Right ventricle myocardium inferior (tissue), 1 donor: Measurements from ENCODE around the gene S1PR3. TPM values are rescaled to one million over a fixed set of nuclear protein-coding genes. Genes with fewer than 3 reads are reported as not detected.

Experiments
- ATAC-seq: fragments of 200-7000 bp; cut with Tn5 transposase; one replicate; pipeline ENCODE4 v1.9.1; 2020; ENCODE audit warnings: mild to moderate bottlenecking, moderate library complexity
- DNase-seq: peaks from one replicate; pipeline ENCODE4 v3.0.0; 2021; ENCODE audit errors: missing footprints
- intact Hi-C: fragments of 100-400 bp; cut with DNase I; formaldehyde crosslinking; loops from one replicate; pipeline ENCODE4 v1.11.0; 2022
- total RNA-seq: library from RNA; stranded (reverse); fragmentation: NEBNext Ultra II Directional; extraction: Animal tissue kit (Norgen Biotek cat#: 25700); gene quantifications from one replicate; pipeline ENCODE4 v1.2.1, GENCODE V29; 2021
- donor health status: DM: no; HTN: yes; CAD: no; lungs with severe emphysema.

S1PR3 gene
- total RNA-seq, 1 donor from 2014 or later: 27.5 TPM

DNA sequence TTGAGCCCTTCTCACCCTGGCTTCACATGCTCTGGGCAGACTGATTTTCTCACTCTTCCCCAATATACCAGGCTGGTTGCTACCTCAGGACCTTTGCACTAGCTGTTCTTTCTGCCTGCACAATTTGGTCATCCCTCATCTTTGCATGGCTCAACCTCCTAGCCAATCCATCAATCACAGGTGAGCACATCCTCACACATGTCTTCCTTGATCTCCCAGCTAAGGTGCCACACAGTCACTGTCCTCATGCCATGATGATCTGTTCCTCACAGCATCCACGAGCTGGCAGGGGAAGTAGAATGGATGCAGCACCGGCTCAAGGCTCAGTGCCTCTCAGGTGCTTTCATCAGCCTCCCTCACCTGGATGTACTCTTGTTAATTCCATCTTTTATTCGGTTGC is 30.6 kb upstream of the S1PR3 start:
- intact Hi-C loops: no loop called here

DNA sequence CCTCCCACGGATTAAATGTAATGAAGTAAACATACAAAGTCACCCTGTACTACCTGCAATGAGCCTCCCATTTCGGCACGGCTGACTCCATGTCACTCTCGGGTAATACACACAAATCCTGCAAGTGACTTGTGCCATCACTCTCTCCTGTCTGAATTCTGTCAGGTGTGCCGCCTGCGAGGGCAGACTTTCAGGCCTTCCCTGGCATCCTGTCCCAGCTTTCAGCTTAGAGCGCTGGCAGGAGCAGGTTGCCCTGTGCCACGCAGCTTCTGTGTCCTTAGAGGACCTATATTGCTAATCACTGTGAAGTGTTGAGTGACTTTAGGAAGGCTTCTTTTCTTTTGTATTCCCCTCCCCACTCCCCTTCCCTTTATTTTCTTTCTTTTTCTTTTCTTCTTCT is 25.8 kb upstream of the S1PR3 start:
- peak; percentile 89 for ATAC-seq
- no peak for DNase-seq
- intact Hi-C loops: no loop called here

More for the DNA sequence above, 30.6 kb upstream of the S1PR3 start:
- no peak for DNase-seq
- ATAC-seq: no peak

DNA sequence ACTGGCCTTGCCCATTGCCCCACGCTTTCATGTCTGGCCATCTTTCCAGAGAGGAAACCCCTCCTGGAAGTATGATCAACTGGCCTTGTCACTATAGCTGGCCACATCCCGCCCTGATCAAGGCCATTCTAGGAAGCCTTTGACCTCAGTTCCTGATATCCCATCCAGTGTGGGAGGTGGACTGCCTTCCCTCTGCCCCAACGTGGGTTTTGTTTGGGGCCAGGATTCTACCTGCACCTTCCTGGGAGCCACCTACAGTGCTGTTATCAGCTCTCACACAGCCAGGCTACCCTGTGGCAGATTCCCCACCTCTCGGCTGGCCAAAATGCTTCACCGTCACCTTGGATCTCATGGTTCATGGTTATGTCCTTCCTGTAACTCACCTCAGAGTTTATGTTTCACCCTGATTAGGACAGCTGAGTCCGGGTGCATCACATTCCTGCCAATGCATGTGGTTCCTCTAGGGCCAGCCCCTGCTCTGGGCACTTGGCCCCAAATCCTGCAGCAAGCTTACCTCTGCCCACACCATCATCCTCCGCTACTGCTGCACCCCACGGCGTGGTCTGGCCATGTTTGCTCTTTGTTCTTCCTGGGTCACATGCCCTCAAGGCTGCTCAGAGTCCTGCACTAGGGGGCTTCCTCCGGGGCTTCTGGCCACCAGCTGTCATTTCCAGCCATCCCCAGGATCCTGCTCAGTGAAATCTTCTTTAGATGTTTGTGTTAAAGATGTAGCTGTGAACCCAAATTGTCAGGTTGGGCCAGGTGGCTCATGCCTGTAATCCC is 24.2 kb upstream of the S1PR3 start:
- intact Hi-C loops: no loop called here
- DNase-seq (no peak), ATAC-seq (no peak)

DNA sequence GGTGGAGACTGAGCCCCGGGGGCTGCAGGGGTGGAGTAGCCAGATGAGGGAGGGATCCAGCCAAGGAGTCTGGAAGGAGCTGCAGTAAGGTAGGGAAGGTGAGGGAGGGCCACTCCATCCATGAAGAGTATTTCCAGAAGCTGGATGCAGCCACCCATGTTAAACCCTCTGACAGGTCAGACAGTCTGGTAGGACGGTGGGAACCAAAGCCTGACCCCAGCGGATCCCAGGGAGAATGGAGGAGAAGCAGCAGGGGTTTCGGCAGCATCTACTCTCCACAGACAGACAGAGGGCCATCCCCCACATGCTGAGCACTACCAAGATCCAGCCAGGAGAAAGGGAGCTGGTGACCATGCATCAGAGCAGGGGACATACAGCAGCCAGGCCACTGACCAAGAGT is 22.5 kb upstream of the S1PR3 start:
- ATAC-seq (no peak), DNase-seq (no peak)
- intact Hi-C loops: no loop called here

DNA sequence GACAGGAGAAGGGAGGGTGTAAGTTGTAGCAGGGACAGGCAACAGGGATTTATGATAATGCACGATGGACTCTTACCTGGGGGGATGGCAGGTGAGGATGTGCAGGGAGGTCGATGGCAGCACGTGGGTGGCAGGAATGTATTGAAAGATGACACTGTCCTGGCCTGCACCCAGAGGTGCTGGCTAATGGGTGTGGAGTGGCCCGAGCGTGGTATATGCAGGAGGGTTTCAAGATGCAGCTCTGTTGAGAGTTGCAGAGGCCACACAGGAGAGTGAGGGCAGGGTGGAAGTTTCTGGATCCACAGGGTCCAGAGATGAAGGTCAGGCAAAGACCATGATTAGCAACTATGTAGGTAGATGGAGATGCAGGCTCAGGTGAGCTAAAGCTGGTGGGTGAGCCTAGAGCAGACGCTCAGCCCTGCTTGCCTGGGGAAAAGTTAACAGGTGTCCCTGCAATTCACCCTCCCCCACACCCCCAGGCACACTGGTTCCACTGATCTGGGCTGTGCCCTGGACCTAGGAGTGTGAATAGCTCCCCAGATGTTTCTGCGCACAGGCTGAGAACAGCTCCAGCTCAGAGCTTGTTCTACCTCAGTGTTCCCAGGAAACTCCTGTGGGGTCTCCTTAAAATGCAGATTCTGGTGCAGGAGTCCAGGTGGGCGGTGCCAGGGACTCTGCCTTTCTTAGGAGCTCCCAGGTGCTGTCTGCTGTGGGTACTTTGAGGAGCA is 21.5 kb upstream of the S1PR3 start:
- intact Hi-C loops: no loop called here
- no peak for ATAC-seq
- no peak for DNase-seq

DNA sequence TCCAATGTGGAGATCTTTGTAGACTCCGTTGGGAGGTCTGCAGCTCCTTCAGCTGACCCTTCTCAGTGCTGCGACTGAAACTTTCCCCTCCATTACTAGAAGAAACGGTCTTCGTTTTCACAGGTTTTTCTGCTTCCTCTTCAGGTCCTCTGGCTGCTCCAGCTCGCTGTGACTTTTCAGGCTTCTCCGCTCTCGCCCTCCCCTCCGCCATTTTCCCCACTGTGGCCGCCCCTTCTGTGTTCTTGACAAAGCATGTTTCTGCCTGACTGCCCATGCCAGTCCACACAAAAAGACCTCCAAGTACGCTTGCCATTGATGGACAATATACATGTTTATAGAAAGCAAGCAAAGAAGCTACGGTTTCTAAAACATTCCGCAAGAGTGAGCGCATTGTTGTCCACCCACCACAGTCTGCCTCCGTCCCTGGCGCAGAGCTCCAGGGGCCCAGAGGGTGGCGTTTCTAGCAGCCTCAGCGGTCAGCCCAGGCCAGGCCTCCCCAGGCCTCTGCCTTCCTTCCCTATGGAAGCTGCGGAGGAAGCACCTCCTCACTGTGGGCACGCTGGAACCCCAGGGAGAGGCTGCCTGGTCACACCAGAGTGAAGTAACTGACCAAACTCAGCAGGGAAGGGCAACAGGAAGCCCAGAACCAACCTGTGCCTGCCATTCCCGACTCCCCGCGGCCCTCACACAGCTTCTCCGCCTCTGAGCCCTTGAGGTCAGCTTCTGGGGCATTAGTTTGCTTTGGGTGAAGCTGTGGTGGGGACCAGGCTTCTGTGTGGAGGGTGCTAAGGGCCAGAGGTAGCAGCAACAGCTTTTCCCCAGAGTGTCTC is 19.9 kb upstream of the S1PR3 start:
- ATAC-seq: no peak
- DNase-seq: no peak
- intact Hi-C loops: no loop called here

DNA sequence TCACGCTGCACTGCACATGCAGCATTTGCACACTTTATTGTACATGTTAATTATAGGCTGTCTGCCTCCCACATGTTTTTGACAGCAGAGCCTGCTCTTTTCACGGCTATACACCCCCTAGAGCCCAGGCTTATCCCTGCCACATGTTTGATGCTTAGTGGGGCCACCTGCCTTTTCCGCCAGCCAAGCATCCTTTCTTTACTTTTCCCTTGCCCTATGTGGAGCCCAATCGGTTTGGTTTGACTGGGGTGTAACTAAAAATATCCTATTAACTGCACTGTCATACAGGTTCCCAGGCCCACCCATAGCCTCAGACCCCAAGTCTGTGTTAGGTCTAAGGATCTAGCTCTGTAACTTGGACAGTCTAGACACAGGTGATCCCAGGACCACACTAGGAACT is 18.9 kb upstream of the S1PR3 start:
- intact Hi-C loops: no loop called here
- ATAC-seq (no peak), DNase-seq (no peak)

DNA sequence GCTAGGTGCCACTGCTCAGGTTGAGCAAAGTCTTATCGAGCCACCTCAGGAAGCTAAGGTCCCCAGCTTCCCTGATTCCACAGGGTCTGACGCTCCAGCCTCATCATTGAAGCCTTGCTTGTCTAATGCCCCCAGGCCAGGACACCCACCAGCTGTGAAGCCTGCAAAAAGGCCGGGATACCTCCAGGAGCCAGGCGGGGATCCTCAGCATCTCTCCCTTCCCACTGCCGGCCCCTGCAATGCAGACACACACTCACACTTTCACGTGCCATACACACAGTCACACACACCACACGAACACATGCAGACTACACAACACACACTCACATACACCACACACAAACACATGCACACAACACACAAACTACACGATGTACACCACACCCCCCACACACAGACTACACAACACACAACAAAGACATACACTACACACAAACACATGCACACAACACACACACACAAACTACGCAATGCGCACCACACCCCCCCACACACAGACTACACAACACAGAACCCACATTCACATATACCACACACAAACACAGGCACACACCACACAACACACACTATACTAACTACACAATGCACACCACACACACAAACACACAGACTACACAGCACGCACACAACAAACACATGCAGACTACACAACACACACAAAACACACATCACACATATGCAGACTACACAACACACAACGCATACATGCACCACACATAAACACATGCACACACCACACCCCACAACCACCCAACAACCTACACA is 17.8 kb upstream of the S1PR3 start:
- intact Hi-C loops: no loop called here
- ATAC-seq (no peak), DNase-seq (no peak)

DNA sequence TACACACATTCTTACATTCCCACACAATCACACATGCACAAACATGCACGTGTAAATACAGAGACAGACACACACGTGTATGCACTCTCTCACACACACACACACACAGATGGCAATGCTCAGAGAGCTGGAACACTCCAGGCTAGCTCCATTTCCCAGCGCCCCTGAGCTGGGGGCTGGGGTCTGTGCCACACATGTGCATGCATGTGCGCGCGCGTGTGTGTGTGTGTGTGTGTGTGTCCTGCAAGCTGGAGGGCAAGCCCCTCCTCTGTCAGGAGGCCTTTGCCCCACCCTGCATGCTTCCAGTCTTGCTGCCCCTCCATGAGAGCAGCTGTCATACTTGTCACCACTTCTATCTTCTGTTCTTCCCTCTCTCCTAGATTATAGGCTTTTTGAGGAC is 16.6 kb upstream of the S1PR3 start:
- DNase-seq (no peak), ATAC-seq (no peak)
- intact Hi-C loops: no loop called here

DNA sequence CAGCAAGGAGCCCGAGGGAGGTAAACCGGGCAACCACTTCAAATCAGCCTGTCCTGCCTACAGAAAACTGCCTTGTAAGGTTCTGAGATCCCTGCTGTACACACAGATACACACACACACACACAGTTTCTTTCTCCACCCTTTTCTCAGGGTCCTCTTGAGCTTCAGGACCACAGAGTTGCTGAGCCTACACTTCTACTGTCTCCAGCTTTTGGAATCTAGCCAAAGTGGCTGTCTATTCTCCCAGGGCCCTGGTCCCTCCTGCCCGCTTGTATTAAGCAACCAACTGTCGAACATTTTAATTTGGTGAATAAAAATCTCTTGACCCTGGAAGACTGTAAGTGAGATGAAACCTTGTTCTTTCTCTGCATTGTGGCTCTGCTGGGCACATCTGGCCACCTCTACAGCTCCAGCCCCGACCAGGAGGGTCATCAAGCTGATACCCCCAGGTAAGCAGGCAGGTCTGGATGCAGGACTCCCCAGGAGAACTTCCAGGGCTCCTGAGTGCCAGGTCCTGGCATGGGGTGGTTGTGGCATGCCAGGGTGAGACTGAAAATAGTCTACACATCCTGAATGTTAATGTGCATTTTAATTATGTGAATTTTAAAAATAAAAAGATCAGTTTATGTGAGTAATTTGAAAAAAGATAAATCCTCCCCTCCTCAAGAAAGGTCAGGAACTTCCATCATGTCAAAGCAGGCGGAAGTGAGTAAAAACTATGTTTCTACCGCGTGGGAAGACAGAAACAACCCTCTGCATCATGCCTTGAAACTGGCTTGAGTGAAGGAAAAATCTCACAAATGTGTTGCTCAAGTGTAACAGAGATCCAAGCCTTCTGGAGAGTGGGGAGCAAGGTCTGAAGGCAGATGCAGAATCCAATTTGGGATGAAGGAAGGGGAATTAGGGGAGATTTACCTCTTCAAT is 15.0 kb upstream of the S1PR3 start:
- DNase-seq: no peak
- no peak for ATAC-seq

DNA sequence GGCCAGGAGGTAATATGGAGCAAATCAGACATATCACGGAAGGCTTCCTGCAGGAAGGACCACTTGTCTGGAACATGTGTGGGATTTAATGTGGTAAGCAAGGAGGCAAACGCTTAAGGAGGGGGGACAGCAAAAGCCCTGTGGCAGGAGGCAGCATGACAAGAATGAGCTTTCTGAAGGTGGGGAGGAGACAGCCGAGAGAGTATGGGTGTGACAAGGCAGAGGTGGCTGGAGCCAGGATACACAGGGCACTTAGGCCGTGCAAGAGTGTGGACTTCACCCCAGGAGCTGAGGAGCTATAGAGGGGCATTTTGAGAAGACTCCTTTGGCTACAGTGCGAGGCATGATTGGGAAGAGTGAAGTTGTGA is 14.4 kb upstream of the S1PR3 start:
- DNase-seq (no peak), ATAC-seq (no peak)
- intact Hi-C loops: no loop called here

More for the DNA sequence above, 15.0 kb upstream of the S1PR3 start:
- intact Hi-C loops: no loop called here

DNA sequence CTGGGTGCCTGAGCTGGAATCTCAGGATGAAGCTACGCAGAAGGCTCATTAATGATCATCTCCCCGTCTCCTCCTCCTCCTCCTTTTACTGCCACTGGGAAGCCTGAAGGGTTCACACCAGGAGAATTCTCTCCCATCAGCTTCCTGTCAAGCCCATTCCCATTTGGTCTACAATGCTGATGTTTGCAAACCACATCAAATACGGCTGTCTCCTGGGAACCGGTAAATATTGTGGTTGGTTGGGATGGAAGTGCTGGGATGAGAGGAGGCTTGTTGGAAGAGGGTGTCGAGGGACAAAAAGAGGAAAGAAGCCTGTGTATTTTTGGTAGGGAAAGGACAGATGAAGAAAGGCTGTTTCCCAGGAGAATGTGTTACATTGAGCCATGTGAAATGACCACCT is 13.2 kb upstream of the S1PR3 start:
- ATAC-seq: peak; percentile 75
- no peak for DNase-seq
- intact Hi-C loops: no loop called here

DNA sequence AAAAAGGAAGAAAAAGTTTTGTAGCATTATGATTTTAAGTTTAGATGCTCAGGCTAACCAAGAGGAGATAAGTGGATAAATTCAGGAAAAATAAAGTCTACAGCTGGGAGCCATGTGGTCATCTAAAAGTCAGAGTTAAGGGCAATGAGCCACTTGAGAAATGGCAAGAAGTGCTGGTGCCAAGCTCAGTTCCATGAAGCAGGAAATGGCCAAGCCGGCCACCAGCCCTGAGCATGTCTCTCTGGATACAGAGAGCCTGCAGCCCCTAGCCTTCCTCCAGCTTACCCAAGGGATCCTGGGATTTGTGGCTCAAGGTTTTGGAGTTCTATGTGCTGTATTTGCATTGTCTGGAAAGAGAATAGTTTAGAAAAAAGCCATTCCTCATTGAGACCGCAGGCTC is 12.2 kb upstream of the S1PR3 start:
- DNase-seq (no peak), ATAC-seq (peak; percentile 53)
- intact Hi-C loops: no loop called here

DNA sequence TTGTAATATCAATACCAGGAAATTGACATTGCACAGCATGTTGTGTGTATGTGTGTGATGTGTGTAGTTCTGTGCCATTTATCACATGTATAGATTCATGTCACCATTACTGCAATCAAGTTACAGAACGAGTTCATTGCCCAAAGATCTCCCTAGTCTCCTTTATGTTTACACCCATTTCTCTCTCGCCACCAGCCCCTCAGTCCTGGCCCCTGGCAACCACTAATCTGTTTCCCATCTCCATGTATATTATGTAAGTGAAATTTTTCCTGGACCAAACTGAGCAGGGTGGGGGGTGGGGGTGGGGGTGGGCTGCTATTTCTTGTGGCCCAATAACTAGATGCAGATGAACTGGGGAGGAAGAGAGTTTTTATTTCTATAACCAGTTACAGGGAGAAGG is 11.5 kb upstream of the S1PR3 start:
- intact Hi-C loops: no loop called here
- DNase-seq: no peak
- ATAC-seq: no peak

DNA sequence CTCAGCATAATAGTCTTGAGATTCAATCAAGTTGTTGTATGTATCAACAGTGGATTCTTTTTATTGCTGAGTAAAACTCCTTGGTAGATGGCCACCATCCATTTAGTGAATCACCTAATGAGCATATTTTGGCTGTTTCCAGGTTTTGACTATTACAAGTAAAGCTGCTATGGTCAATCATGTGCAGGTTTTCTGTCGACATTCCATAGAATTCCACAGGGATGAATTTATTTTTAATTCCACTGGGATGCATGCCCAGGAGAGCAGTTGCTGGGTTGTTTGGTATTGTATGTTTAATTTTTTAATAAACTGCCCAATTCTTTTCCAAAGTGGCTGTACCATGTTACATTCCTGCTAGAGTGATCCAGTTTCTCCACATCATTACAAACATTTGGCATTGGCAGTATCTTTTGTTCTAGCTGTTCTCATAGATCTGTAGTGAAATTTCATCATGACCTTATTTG is 10.5 kb upstream of the S1PR3 start:
- intact Hi-C loops: no loop called here
- ATAC-seq (no peak), DNase-seq (no peak)

DNA sequence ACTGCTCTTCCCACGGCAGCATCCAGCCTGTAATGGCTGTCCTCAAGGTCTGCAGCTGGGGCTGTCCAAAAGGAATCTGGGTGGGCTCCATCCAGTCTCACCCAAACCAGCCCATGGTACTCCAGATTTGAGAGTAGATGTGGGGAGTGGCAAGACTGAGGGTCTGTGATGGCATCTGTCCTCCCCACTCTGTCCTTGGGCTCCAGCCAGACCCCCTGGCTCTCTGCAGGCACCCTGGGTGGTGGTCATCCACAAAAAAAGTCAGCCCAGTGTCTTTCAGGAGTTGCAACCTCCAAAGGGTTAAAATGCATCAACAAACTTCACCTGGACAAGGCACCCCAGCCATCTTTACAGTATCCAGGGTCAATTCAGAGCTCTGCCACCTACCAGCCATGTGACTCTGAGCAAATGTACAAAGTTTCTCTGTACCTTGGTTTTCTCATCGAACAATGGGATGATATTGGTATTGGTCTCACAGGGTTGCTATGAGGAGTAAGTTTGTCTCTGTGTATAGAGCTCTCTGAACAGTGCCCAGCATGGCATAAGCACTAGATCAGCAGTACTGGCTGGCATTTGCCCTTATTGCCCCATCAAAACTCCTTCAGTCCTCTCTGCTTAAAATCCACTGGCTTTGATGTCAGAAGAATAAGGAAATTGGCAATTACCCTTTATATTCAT is 7.3 kb upstream of the S1PR3 start:
- intact Hi-C loops: no loop called here
- DNase-seq (no peak), ATAC-seq (no peak)

DNA sequence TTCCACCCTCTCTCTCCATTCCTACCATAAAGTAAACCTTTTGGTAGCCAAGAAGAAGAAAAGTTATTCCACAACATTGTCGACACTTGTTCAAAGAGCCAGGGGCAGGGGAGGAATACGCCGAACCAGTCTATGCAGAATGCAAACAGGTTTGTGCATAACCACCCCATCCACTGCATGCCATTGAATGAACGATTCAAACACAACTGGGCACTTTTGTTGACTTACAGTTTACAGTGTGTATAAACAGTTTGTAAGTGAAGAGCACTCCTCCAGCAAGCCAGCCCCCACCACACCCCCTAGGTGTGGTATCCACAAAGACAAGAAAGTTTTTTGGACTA is 6.8 kb upstream of the S1PR3 start:
- intact Hi-C loops: no loop called here
- DNase-seq (no peak), ATAC-seq (no peak)

DNA sequence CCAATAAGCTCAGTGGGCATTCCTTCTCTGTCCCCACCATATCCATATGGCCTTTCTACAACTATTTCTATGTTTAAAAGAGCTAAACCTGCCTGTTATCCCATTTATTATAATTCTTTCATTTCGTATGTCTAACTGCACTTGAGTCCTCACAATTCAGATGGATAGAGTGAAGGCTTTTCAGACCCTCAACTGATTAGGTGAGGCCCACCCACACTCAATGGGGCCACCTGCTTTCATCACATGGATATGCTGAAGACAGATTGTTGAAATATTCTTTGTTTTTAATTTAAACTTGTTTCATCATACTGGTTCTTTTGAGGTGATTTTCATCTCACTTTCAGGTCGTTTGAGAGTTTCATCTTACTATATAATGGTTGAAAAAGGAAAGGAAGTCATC is 5.7 kb upstream of the S1PR3 start:
- intact Hi-C loops: no loop called here
- no peak for DNase-seq
- no peak for ATAC-seq
